ENCODE results near the gene ALKBH8.

- TF ChIP-seq POLR2AphosphoS5 (IDR thresholded peaks at IDR 0.05; ENCODE audit: borderline replicate concordance, low read depth, low read length) (no peak), EZH2 (IDR thresholded peaks at IDR 0.05) (no peak)
Measured at GRCh38 chr11:107494055-107494454, 71.5 kb downstream of the ALKBH8 start.

Measured in SK-N-MC (cell line).